ENCODE measurements around the gene RPL13.

DNA sequence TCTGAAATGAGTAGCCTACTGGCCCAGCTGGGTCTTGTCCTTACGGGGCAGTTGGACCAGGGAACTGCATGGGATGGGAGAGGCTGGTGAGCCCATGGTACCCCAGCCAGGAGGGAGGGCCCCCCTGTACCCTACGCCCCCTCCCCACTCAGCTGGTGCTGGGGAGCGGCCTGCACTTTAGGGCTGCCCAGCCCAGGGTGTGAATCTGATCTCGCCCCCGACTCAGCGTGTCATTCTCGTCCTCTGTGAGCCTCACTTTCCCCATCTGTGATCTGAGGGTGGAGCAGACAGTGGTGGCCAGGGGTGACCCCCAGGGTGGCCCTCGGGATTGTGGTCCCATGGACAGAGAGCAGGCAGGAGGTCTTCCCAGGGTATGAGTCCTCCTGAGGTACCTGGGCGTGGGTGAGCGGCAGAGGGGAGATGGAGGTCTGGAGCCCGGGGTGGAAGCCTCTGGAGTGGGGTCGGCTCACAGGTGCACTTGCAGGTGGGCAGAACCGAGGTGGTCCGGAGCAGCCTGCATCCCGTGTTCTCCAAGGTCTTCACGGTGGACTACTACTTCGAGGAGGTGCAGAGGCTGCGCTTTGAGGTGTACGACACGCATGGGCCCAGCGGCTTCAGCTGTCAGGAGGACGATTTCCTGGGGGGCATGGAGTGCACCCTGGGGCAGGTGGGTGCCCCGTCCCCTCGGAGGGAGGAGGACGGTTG lies 16.7 kb downstream of the RPL13 start:
- TF ChIP-seq, protein P1, sequence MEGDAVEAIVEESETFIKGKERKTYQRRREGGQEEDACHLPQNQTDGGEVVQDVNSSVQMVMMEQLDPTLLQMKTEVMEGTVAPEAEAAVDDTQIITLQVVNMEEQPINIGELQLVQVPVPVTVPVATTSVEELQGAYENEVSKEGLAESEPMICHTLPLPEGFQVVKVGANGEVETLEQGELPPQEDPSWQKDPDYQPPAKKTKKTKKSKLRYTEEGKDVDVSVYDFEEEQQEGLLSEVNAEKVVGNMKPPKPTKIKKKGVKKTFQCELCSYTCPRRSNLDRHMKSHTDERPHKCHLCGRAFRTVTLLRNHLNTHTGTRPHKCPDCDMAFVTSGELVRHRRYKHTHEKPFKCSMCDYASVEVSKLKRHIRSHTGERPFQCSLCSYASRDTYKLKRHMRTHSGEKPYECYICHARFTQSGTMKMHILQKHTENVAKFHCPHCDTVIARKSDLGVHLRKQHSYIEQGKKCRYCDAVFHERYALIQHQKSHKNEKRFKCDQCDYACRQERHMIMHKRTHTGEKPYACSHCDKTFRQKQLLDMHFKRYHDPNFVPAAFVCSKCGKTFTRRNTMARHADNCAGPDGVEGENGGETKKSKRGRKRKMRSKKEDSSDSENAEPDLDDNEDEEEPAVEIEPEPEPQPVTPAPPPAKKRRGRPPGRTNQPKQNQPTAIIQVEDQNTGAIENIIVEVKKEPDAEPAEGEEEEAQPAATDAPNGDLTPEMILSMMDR (IDR thresholded peaks at IDR 0.05) = no peak
- no peak for TF ChIP-seq EZH2 (IDR thresholded peaks at IDR 0.05)

All from neural progenitor cell (in vitro differentiated cells).